Epithelial cell of esophagus (primary cell): ENCODE measurements around the gene SPAM1.
A peak's percentile ranks its signal among the peaks of the same experiment; 100 is the strongest.

ENCODE experiments used
- DNase-seq: peaks from one replicate; pipeline ENCODE4 v3.0.0; 2010; ENCODE audit warnings: low read depth
- H3K4me3 ChIP-seq: 2 replicates; pipeline ENCODE4 v1.5.1; 2011; ENCODE audit warnings: mild to moderate bottlenecking, low read length, control low read depth
- CTCF ChIP-seq: IDR thresholded peaks from 2 replicates; pipeline ENCODE4 v1.5.1; 2011; ENCODE audit warnings: low read depth, mild to moderate bottlenecking, low read length, control low read depth, inconsistent platforms; ENCODE audit not compliant: insufficient read depth; ENCODE audit errors: missing control alignments

SPAM1 gene

GRCh38 chr7:123901101-123901500 is 23.9 kb upstream of the SPAM1 start:
- no peak overlapping the region for H3K4me3 ChIP-seq
- DNase-seq: no peak
- no peak for TF ChIP-seq CTCF

- no peak overlapping the region for H3K4me3 ChIP-seq
- TF ChIP-seq CTCF: no peak
These were observed 19.3 kb upstream of the SPAM1 start for GRCh38 chr7:123905714-123906113.

GRCh38 chr7:123916240-123916724 is 8.8 kb upstream of the SPAM1 start:
- peak; percentile 47 for DNase-seq
- peak; percentile 48 for TF ChIP-seq CTCF
- H3K4me3 ChIP-seq: no peak overlapping the region

More at GRCh38 chr7:123905714-123906113, 19.3 kb upstream of the SPAM1 start:
- DNase-seq: no peak

GRCh38 chr7:123917878-123918277 is 7.2 kb upstream of the SPAM1 start:
- no peak for TF ChIP-seq CTCF
- no peak overlapping the region for H3K4me3 ChIP-seq
- no peak for DNase-seq

- DNase-seq: no peak
- TF ChIP-seq CTCF: no peak
- no peak overlapping the region for H3K4me3 ChIP-seq
These were observed 6.7 kb upstream of the SPAM1 start for GRCh38 chr7:123918309-123918708.

GRCh38 chr7:123923599-123923998 is 1.4 kb upstream of the SPAM1 start:
- no peak for DNase-seq
- no peak for TF ChIP-seq CTCF
- H3K4me3 ChIP-seq: no peak overlapping the region

GRCh38 chr7:123929107-123929506 is 4.1 kb downstream of the SPAM1 start:
- TF ChIP-seq CTCF: no peak
- DNase-seq: peak; percentile 67
- no peak overlapping the region for H3K4me3 ChIP-seq
